ENCODE results near the gene NAP1L4.

NAP1L4 gene

DNA sequence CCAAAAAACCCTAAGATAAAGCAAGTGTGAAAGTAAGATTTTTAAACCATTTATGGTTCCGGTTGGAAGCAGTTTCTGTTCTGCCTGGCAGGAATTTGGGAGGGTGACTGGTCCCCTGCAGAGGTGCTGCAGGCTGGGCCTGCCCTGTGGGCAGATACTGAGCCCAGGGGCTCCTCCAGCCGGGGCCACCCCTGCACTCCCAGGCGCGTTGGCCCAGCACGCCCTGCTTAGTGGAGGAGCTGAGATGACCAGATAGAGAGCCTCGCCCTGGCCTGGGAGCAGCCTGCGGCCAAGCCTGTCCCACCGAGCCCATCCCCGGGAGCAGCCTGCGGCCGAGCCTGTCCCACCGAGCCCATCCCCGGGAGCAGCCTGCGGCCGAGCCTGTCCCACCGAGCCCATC, 70.9 kb downstream of the NAP1L4 start:
- TF ChIP-seq, protein P1, sequence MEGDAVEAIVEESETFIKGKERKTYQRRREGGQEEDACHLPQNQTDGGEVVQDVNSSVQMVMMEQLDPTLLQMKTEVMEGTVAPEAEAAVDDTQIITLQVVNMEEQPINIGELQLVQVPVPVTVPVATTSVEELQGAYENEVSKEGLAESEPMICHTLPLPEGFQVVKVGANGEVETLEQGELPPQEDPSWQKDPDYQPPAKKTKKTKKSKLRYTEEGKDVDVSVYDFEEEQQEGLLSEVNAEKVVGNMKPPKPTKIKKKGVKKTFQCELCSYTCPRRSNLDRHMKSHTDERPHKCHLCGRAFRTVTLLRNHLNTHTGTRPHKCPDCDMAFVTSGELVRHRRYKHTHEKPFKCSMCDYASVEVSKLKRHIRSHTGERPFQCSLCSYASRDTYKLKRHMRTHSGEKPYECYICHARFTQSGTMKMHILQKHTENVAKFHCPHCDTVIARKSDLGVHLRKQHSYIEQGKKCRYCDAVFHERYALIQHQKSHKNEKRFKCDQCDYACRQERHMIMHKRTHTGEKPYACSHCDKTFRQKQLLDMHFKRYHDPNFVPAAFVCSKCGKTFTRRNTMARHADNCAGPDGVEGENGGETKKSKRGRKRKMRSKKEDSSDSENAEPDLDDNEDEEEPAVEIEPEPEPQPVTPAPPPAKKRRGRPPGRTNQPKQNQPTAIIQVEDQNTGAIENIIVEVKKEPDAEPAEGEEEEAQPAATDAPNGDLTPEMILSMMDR (IDR thresholded peaks at IDR 0.05) = no peak
- TF ChIP-seq ZFX (IDR thresholded peaks at IDR 0.05; ENCODE audit: borderline replicate concordance) = no peak
- H3K27ac ChIP-seq = no peak overlapping the region

DNA sequence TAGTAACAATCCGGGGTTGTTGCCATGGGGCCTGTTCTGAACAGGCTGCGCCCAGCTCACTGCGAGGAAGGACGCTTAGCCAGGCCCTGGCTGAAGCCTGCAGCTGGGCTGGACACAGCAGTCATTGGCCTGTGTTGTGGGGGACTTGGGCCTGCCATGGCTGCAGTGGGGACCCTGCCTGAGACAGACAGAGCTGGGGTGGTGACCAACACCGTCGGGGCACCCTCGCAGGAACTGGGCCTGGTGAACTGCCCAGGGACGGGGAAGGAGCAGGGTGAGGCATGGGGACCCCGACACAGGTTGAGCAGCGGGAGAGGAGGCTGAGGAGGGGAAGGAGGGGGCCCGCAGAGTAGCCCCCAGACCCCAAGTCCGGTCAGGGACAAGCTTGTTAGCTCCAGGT, 71.8 kb downstream of the NAP1L4 start:
- TF ChIP-seq, protein P1 (IDR thresholded peaks at IDR 0.05) = no peak
- no peak for TF ChIP-seq ZFX (IDR thresholded peaks at IDR 0.05; ENCODE audit: borderline replicate concordance)
- no peak overlapping the region for H3K27ac ChIP-seq

DNA sequence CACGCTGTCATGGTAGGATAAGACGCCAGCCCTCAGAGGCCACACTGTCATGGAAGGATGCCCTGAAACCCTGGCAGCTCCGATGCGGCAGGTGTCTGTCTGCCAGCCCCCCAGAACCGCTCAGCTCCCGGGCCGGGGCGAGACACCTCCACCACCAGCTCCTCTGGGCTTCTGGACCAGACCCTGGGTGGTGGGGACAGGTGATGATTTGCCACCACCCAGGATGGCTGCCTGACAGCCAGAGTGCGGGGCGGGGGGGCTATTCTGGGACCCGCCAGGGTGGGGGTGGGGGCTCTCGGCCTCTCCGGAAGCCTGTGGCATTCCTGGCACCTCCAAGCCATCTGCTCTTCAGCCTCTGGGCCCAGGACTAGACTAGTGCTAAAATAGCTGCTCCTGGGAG, 72.3 kb downstream of the NAP1L4 start:
- H3K27ac ChIP-seq = no peak overlapping the region
- no peak for TF ChIP-seq ZFX (IDR thresholded peaks at IDR 0.05; ENCODE audit: borderline replicate concordance)

DNA sequence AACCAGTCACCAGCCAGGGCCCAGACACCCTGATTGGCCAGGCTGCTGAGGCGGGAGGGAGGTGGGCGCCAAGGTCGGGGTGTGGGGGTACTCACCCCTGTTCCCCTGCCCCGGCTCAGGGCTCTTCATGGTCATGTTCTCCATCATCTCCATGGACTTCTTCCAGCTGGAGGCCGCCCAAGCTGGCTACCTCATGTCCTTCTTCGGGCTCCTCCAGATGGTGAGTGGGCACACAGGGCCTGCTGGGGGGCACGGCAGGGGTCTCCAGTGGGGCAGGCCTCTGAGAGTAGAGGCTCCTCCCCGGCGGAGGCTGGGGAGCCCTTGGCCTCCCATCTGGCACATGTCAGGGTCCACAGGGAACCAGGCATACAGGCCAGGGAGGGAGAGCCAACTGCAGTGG, 72.9 kb downstream of the NAP1L4 start:
- no peak overlapping the region for H3K27ac ChIP-seq
- TF ChIP-seq, protein P1 (IDR thresholded peaks at IDR 0.05) = no peak
- TF ChIP-seq ZFX (IDR thresholded peaks at IDR 0.05; ENCODE audit: borderline replicate concordance) = no peak

DNA sequence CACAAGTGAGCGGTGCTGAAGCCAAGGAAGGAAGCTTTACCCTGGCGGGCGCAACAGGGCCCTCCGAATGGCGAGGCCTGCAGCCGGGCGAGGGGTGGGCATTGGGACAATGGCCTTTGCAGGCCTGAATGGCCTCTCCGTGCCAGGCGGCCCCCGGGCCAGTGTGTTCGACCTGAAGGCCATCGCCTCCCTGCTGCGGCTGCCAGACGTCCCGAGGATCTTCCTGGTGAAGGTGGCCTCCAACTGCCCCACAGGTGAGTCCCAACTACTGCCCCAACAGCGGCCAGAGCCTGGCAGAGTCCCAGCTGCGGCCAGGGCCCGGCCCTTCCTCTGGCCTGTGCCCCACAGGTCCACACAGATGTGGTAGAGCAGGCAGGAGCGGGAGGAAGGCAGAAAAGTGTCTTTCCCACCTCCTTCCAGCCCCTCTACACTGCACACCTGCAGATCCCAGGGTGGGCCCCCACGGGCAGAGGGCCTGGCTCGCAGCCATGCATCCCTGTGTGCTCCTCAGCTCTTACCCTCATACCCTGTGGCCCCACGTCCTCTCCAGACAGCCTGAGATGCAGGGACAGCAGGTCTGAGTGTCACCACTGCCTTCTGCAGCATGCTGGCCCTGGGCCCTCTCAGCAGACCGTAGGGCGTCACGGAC, 74.2 kb downstream of the NAP1L4 start:
- TF ChIP-seq, protein P1 (IDR thresholded peaks at IDR 0.05) = no peak
- no peak for TF ChIP-seq ZFX (IDR thresholded peaks at IDR 0.05; ENCODE audit: borderline replicate concordance)
- no peak overlapping the region for H3K27ac ChIP-seq

DNA sequence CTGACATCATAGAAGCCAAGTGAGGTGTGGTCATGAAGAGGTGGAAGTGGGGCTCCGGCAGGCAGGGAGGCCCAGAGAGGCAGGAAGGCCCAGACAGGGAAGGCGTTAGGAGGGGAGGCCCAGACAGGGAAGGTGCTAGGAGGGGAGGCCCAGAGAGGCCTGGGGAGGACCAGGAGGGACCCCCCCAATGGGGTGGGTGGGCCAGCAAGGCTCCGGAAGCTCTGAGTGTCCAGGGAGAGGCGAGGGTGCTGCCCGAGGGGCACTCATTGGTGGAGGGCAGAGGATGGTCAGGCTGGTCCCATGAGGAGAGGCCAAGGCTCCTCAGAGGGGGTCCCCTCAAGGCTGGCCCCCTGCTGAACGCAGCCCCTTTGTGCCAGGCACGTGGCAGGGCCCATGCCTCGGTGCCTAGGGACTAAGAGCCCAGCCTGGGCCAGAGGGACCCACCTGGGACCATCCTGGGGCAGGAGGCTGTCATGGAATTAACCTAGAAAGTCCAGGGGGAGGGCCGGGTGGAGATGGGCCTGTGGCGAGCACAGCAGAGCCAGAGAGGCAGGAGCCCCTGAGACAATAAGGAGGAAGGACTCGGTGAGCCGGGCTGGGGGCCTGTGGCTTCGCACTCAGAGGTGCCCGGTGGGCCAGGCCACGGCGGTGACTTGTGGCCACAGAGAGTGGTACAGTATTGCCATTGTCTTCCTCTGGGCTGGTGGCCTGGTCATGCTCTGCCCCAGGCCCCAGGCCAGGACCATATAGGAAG, 75.1 kb downstream of the NAP1L4 start:
- no peak overlapping the region for H3K27ac ChIP-seq
- TF ChIP-seq, protein P1 (IDR thresholded peaks at IDR 0.05) = no peak
- TF ChIP-seq ZFX (IDR thresholded peaks at IDR 0.05; ENCODE audit: borderline replicate concordance) = no peak

DNA sequence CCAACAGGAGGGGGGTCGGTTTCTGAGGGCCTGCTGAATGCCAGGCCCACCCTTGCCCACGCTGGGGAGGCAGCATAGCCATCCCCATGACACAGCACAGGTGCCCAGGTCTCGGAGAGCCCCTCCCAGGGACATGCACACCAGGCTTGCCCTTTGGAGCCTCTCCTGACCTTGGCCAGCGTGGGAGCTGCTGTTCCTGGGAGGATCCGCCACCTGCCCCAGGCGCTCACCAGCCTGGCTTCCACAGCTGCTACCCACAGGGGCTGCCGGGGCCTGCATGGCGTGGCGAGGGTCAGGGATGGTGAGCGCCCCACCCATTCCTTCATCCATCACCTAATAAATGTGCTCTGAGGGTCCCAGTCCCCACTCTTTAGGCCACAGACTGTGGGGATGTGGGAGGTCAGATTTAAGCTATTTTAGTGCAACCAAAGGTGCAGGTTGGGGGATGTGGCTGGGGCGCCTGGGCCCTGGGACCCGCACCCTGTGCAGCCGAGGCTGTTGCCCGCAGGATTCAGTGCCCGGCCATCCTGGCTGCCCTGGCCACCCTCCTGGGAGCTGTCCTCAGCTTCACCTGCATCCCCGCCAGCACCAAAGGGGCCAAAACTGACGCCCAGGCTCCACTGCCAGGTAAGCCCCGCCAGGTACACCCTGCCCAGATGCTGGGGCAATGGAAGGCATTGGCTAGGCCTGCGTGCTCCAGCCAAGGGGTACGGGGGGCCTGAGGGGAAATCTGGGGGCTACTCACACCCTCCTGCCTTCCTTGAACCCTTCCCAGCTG, 75.8 kb downstream of the NAP1L4 start:
- TF ChIP-seq ZFX (IDR thresholded peaks at IDR 0.05; ENCODE audit: borderline replicate concordance) = no peak
- TF ChIP-seq, protein P1 (IDR thresholded peaks at IDR 0.05) = no peak
- H3K27ac ChIP-seq = no peak overlapping the region

Data from 22Rv1 (cell line).